MM.1S (cell line): ENCODE results near the gene FOXJ3.

Experiments used
- DNase-seq: peaks from one replicate; pipeline ENCODE4 v3.0.0-alpha.2; 2015
- H2AFZ ChIP-seq: fragments of 300-600 bp; sonication (generic); 2 replicates; pipeline ENCODE4 v1.6.0; 2016; ENCODE audit warnings: antibody characterized with exemption, low read length
- H3F3A ChIP-seq: fragments of 300-600 bp; sonication (generic); 2 replicates; pipeline ENCODE4 v1.6.1; 2016; ENCODE audit warnings: mild to moderate bottlenecking, antibody characterized with exemption, low read length, moderate library complexity, mixed read lengths; ENCODE audit not compliant: insufficient read depth
- H3K27ac ChIP-seq: fragments of 300-600 bp; sonication (generic); 2 replicates; pipeline ENCODE4 v1.5.1; 2016; ENCODE audit warnings: mild to moderate bottlenecking, low read length
- H3K27me3 ChIP-seq: fragments of 300-600 bp; sonication (generic); replicated peaks from 2 replicates; pipeline ENCODE4 v1.6.0; 2016; ENCODE audit warnings: low read length; ENCODE audit not compliant: insufficient read depth
- H3K36me3 ChIP-seq: fragments of 300-600 bp; sonication (generic); replicated peaks from 2 replicates; pipeline ENCODE4 v1.6.1; 2016; ENCODE audit warnings: mild to moderate bottlenecking, low read length, mixed read lengths; ENCODE audit not compliant: insufficient read depth
- H3K4me1 ChIP-seq: fragments of 300-600 bp; sonication (generic); 2 replicates; pipeline ENCODE4 v1.6.1; 2016; ENCODE audit warnings: low read length, mixed read lengths
- H3K4me2 ChIP-seq: fragments of 300-600 bp; sonication (generic); 2 replicates; pipeline ENCODE4 v1.6.0; 2016; ENCODE audit warnings: low read depth, low read length
- H3K4me3 ChIP-seq: fragments of 300-600 bp; sonication (generic); 2 replicates; pipeline ENCODE4 v1.5.1; 2016; ENCODE audit warnings: low read length, mixed read lengths
- H3K79me2 ChIP-seq: fragments of 300-600 bp; sonication (generic); 2 replicates; pipeline ENCODE4 v1.6.1; 2016; ENCODE audit warnings: mixed run types, low read length, mixed read lengths
- H3K9ac ChIP-seq: fragments of 300-600 bp; sonication (generic); 2 replicates; pipeline ENCODE4 v1.6.1; 2016; ENCODE audit warnings: low read length, mixed read lengths
- H3K9me2 ChIP-seq: fragments of 300-600 bp; sonication (generic); replicated peaks from 2 replicates; pipeline ENCODE4 v1.6.1; 2016; ENCODE audit warnings: mild to moderate bottlenecking, low read length, mixed read lengths; ENCODE audit not compliant: insufficient read depth
- H3K9me3 ChIP-seq: fragments of 300-600 bp; sonication (generic); replicated peaks from 2 replicates; pipeline ENCODE4 v1.6.1; 2016; ENCODE audit warnings: mild to moderate bottlenecking, low read length, mixed read lengths; ENCODE audit not compliant: insufficient read depth
- H4K20me1 ChIP-seq: fragments of 300-600 bp; sonication (generic); 2 replicates; pipeline ENCODE4 v1.6.1; 2016; ENCODE audit warnings: mild to moderate bottlenecking, low read length, moderate library complexity, mixed read lengths; ENCODE audit not compliant: insufficient read depth
- EZH2 ChIP-seq: fragments of 300-600 bp; sonication (generic); optimal IDR thresholded peaks from 2 replicates; pipeline ENCODE3; 2017; ENCODE audit warnings: low read depth, mild to moderate bottlenecking, antibody characterized with exemption, low read length, mixed read lengths
- EZH2phosphoT487 ChIP-seq: fragments of 300-600 bp; sonication (generic); IDR thresholded peaks from 2 replicates; pipeline ENCODE4 v1.6.1; 2018; ENCODE audit warnings: antibody characterized with exemption, low read length
- TF ChIP-seq, protein P1 (sequence below): fragments of 300-600 bp; sonication (generic); IDR thresholded peaks from 2 replicates; pipeline ENCODE4 v1.5.1; 2016; ENCODE audit warnings: antibody characterized with exemption, low read length, mixed read lengths

Gene FOXJ3

DNA sequence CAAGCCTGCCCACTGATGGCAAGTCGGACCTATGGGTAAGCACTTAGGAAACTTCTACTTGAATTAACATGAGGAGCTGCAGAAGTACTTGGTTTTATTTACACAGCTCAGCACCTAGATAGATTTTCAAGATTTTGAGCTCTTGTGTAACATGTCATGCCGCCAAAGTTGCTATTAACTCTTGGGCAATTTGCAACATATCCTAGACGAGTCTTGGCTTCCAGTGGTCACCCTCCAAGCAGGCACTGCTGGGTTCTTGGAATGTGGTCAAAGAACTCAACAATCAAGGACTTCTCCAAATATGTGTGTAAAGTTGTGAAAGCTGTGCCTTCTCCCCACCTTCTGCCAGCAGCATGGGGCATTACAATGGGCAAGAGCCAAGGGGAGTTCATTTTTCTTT is 199.6 kb downstream of the FOXJ3 start:
- Histone ChIP-seq H3K79me2 (no peaks in the 10 kb centered on the region), H3F3A (no peaks in the 10 kb centered on the region), H3K27me3 (no peaks in the 10 kb centered on the region), H4K20me1 (no peaks in the 10 kb centered on the region), H3K4me2 (no peak overlapping the region), H3K4me3 (no peak overlapping the region), H3K36me3 (no peaks in the 10 kb centered on the region), H3K9me2 (no peaks in the 10 kb centered on the region), H3K9me3 (no peaks in the 10 kb centered on the region), H2AFZ (no peak overlapping the region), H3K4me1 (no peaks in the 10 kb centered on the region), H3K9ac (no peak overlapping the region), H3K27ac (no peak overlapping the region)
- TF ChIP-seq EZH2phosphoT487 (no peak), EZH2 (no peak)
- TF ChIP-seq, protein P1, sequence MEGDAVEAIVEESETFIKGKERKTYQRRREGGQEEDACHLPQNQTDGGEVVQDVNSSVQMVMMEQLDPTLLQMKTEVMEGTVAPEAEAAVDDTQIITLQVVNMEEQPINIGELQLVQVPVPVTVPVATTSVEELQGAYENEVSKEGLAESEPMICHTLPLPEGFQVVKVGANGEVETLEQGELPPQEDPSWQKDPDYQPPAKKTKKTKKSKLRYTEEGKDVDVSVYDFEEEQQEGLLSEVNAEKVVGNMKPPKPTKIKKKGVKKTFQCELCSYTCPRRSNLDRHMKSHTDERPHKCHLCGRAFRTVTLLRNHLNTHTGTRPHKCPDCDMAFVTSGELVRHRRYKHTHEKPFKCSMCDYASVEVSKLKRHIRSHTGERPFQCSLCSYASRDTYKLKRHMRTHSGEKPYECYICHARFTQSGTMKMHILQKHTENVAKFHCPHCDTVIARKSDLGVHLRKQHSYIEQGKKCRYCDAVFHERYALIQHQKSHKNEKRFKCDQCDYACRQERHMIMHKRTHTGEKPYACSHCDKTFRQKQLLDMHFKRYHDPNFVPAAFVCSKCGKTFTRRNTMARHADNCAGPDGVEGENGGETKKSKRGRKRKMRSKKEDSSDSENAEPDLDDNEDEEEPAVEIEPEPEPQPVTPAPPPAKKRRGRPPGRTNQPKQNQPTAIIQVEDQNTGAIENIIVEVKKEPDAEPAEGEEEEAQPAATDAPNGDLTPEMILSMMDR = no peak
- no peak for DNase-seq

DNA sequence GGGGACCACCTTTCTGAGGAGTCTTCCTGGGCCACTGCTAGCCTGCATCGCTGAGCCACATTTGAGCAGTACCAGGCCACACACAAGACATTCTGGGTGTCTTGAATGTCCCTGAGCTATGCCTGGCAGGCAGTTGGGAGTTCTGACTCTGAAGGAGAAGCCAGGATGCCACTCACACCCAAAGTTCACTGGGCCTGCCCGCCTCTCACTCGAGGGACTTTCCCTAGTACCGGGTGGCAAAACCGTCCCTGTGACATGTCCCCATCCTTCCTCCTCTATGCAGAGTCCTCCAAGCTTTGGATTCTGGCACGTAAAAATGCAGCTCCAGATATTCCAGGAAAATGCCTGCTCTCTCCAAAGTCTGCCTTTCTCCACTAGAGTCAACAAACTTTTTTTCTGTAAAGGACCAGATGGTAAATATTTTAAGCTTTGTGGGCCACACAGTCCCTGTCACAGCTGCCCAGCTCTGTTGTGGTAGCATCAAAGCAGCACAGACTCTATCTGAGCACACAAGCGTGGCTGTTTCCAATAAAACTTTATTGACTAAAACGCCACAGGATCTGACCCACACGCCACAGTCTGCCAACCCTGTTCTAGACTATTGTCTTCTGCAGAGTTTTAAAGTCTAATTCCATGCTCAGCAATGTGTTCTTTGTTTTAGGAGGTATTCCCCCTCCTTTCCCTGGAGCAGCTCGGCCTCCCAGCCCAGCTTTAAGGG is 201.1 kb downstream of the FOXJ3 start:
- no peak for TF ChIP-seq EZH2phosphoT487
- TF ChIP-seq EZH2 = no peak
- TF ChIP-seq, protein P1 = no peak
- no peaks in the 10 kb centered on the region for H3K9me3 ChIP-seq
- no peak overlapping the region for H3K4me3 ChIP-seq
- no peaks in the 10 kb centered on the region for H4K20me1 ChIP-seq
- no peaks in the 10 kb centered on the region for H3K27me3 ChIP-seq
- H3F3A ChIP-seq = no peaks in the 10 kb centered on the region
- no peaks in the 10 kb centered on the region for H3K36me3 ChIP-seq
- no peak for DNase-seq
- H3K4me2 ChIP-seq = no peak overlapping the region
- no peak overlapping the region for H3K27ac ChIP-seq
- no peaks in the 10 kb centered on the region for H3K4me1 ChIP-seq
- H3K9me2 ChIP-seq = no peaks in the 10 kb centered on the region
- no peak overlapping the region for H3K9ac ChIP-seq
- no peak overlapping the region for H2AFZ ChIP-seq
- no peaks in the 10 kb centered on the region for H3K79me2 ChIP-seq

DNA sequence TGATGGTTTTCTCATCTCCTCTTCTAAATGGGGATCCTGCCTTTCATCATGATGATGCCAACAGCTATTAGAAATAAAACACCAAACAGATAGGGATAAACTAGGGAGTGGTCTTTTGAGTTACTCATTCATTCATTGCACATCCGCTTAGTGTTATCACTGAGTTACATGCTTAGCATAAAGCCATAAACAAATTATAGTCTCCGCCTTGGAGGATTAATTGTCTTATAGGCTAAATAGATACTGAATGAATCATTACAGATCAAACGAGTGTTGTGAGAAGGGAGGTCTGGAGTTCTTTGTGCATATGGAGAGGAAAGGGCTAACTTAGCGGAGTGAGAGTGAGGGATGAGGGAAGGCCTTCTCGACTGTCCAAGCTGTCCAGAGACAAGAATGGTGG is 201.6 kb downstream of the FOXJ3 start:
- no peaks in the 10 kb centered on the region for H3K9me2 ChIP-seq
- H3K9me3 ChIP-seq = no peaks in the 10 kb centered on the region
- no peak overlapping the region for H3K4me3 ChIP-seq
- no peak overlapping the region for H3K4me2 ChIP-seq
- TF ChIP-seq EZH2phosphoT487 (no peak), EZH2 (no peak)
- TF ChIP-seq, protein P1 = no peak
- H3K36me3 ChIP-seq = no peaks in the 10 kb centered on the region
- DNase-seq = no peak
- no peak overlapping the region for H2AFZ ChIP-seq
- H3K9ac ChIP-seq = no peak overlapping the region
- no peaks in the 10 kb centered on the region for H4K20me1 ChIP-seq
- no peaks in the 10 kb centered on the region for H3F3A ChIP-seq
- no peak overlapping the region for H3K27ac ChIP-seq
- no peaks in the 10 kb centered on the region for H3K4me1 ChIP-seq
- H3K79me2 ChIP-seq = no peaks in the 10 kb centered on the region
- no peaks in the 10 kb centered on the region for H3K27me3 ChIP-seq
